GM21619 (cell line): ENCODE results near the gene ZNF384.

Experiments
- ATAC-seq: cut with Tn5 transposase; IDR thresholded peaks from one replicate; pipeline ENCODE4 v1.9.1; 2021; ENCODE audit not compliant: unreplicated experiment

Gene ZNF384

DNA sequence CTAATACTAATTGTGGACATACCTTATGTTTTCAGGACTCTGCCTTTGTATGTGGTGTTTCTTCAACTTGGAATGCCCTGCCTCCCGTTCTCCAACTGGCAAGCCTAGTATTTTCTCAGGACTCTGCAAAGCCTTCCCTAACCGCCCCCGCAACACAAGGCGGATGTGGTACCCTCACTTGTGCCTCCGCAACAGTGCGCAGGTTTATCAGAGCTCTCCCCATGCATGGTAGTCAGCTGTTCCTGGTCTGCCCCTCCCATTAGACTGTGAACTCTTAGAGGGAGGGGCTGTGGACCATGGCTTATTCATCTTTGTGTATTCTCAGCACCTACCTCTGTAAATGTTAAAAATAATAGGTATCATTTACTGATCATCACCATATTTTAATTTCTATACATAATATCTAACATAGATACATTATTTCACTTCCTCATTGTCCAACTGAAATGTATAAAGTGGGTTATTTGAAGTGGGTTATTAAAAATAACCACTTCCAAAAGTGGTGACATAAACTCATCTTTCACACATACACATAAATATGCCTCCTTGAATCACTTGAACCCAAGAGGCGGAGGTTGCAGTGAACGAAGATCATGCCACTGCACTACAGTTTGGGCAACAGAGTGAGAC is 62.4 kb downstream of the ZNF384 start:
- ATAC-seq: no peak

DNA sequence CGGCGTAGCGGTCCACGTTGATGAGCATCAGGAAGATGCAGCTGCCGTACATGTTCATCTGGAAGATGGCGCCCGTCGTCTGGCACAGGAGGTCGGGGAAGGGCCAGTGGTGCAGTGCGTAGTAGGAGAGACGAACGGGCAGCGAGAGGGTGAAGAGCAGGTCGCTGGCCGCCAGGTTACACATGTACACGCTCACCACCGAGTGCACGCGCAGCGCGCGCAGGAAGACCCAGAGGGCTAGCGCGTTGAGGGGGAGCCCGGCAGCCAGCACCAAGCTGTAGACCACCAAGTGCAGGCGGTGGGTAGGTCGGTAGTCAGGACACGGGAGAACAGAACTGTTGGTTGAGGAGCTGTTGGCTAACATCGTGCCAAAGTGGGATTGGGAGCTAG is 68.3 kb downstream of the ZNF384 start:
- ATAC-seq: no peak

DNA sequence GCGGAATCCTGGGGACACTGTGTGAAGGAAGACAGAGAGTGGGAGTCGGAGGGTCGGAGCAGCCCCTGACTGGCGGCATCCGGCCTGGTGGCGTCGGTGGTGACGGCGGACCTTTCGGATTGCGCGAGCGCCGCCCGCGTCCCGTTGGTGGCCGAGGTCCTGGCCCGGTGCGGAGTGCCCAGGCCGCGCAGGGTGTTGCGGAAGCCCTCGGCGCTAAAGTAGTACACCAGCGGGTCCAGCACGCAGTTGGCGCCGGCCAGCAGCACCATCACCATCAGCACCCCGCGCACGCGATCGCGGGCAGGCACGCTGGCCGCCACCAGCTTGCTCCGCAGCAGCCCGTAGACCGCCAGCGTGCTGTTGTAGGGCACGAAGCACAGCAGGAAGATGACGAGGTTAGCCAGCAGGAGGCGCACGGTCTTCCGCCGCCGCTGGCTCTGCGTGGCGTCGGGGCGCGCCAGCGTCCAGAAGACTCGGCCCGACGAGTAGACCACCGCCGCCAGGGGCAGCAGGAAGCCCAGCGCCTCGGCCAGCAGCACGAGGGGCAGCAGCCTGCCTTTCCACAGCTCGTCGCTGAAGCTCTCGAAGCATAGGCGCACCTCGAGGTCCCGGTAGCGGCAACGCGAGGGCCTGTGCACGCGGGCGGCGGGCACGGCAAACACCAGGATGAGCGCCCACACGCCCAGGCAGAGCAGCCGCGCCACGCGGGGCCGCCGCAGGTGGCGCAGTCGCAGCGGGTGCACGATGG is 68.9 kb downstream of the ZNF384 start:
- ATAC-seq: no peak

DNA sequence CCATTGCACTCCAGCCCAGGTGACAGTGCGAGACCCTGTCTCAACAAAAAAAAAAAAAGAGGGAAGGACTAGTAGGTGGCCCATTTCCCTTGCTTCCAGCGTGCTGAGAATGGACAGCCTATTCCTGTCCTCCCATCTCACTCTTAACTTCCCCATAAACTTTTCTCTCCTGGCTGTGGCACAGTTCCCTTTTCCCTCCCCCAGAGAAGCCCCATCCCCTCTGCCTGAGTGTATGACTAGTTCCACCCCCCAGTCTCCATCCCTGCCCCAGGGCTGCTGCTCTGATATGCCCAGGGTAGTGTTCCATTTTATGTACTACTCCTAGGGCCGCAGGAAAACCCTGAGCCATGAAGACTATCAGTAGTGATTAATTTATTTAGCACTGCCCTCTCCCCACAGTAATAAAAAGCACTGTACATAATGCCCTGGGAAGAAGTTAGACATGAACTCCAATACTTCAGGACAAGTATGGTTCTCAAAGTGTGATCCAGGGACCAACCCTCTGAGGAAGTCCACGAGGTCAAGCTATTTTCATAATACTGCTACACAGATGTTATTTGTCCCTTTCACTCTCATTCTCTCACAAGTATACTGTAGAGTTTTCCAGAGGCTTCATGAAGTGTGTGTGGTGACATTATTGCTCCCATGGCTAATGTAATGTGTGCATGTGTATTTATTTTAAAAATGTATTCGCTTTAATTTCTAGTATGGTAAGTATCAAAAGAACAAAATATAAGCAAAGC is 70.5 kb downstream of the ZNF384 start:
- ATAC-seq: no peak
